GM23338 (cell line): ENCODE measurements around the gene CDC40. TPM values are rescaled to one million over a fixed set of nuclear protein-coding genes. Genes with fewer than 3 reads are reported as not detected.

Experiments used
- ATAC-seq: fragments of 200-7000 bp; cut with Tn5 transposase; 3 replicates; pipeline ENCODE4 v1.9.1; 2020
- DNase-seq: peaks from one replicate; pipeline ENCODE4 v3.0.0-alpha.2; 2015; ENCODE audit warnings: low spot score
- H2AFZ ChIP-seq: fragments of 200-600 bp; sonication (generic); 2 replicates; pipeline ENCODE4 v1.8.0; 2016; ENCODE audit warnings: antibody characterized with exemption, mild to moderate bottlenecking, moderate library complexity
- H3F3A ChIP-seq: fragments of 200-600 bp; sonication (generic); replicated peaks from 2 replicates; pipeline ENCODE4 v1.8.0; 2017; ENCODE audit warnings: antibody characterized with exemption, mixed run types, low read depth
- H3K27ac ChIP-seq: fragments of 200-600 bp; sonication (generic); 2 replicates; pipeline ENCODE4 v1.6.1; 2016; ENCODE audit warnings: low read depth
- H3K27me3 ChIP-seq: fragments of 200-600 bp; sonication (generic); 2 replicates; pipeline ENCODE4 v1.8.0; 2016; ENCODE audit warnings: mild to moderate bottlenecking, mixed run types, moderate library complexity; ENCODE audit not compliant: insufficient read depth
- H3K36me3 ChIP-seq: fragments of 200-600 bp; sonication (generic); 2 replicates; pipeline ENCODE4 v1.8.0; 2016; ENCODE audit warnings: mild to moderate bottlenecking; ENCODE audit not compliant: insufficient read depth
- H3K4me1 ChIP-seq: fragments of 200-600 bp; sonication (generic); 2 replicates; pipeline ENCODE4 v1.8.0; 2016; ENCODE audit warnings: mild to moderate bottlenecking, moderate library complexity; ENCODE audit not compliant: insufficient read depth
- H3K4me2 ChIP-seq: fragments of 200-600 bp; sonication (generic); 2 replicates; pipeline ENCODE4 v1.7.1; 2017; ENCODE audit warnings: mixed run types
- H3K4me3 ChIP-seq: fragments of 200-600 bp; sonication (generic); 2 replicates; pipeline ENCODE4 v1.6.1; 2016; ENCODE audit warnings: mixed run types
- H3K79me2 ChIP-seq: fragments of 200-600 bp; sonication (generic); replicated peaks from 2 replicates; pipeline ENCODE4 v1.8.0; 2017; ENCODE audit warnings: mild to moderate bottlenecking; ENCODE audit not compliant: insufficient read depth
- H3K9me2 ChIP-seq: fragments of 200-600 bp; sonication (generic); 2 replicates; pipeline ENCODE4 v1.8.0; 2017; ENCODE audit not compliant: insufficient read depth
- H4K20me1 ChIP-seq: fragments of 200-600 bp; sonication (generic); replicated peaks from 2 replicates; pipeline ENCODE4 v1.8.0; 2017; ENCODE audit warnings: mild to moderate bottlenecking; ENCODE audit not compliant: insufficient read depth
- H3K27ac Mint-ChIP-seq: 2 replicates; pipeline ENCODE4 v1.8.0; 2020; ENCODE audit warnings: inconsistent platforms, mild to moderate bottlenecking, moderate library complexity, mixed read lengths
- H3K27me3 Mint-ChIP-seq: 3 replicates; pipeline ENCODE4 v1.8.0; 2022; ENCODE audit warnings: low read depth, mild to moderate bottlenecking, moderate library complexity, mixed read lengths, inconsistent platforms; ENCODE audit not compliant: insufficient read depth, poor library complexity
- H3K36me3 Mint-ChIP-seq: 3 replicates; pipeline ENCODE4 v1.8.0; 2021; ENCODE audit warnings: low read depth, mild to moderate bottlenecking, inconsistent platforms, moderate library complexity, mixed read lengths
- H3K4me1 Mint-ChIP-seq: 3 replicates; pipeline ENCODE4 v1.8.0; 2020; ENCODE audit warnings: mild to moderate bottlenecking, inconsistent platforms, mixed read lengths
- H3K4me3 Mint-ChIP-seq: 3 replicates; pipeline ENCODE4 v1.8.0; 2021; ENCODE audit warnings: moderate library complexity, mild to moderate bottlenecking, inconsistent platforms, mixed read lengths
- H3K9me3 Mint-ChIP-seq: 3 replicates; pipeline ENCODE4 v1.8.0; 2020; ENCODE audit warnings: moderate library complexity, mild to moderate bottlenecking, inconsistent platforms, mixed read lengths
- CREB1 ChIP-seq: fragments of 250-450 bp; sonication (Bioruptor Pico); IDR thresholded peaks from 2 replicates; pipeline ENCODE4 v1.5.0; 2020; ENCODE audit warnings: low read depth, mild to moderate bottlenecking, moderate library complexity
- EZH2 ChIP-seq: fragments of 200-600 bp; sonication (generic); IDR thresholded peaks from one replicate; pipeline ENCODE4 v1.8.0; 2017; ENCODE audit warnings: antibody characterized with exemption, mild to moderate bottlenecking, low read depth; ENCODE audit not compliant: unreplicated experiment
- EZH2phosphoT487 ChIP-seq: fragments of 200-600 bp; sonication (generic); IDR thresholded peaks from one replicate; pipeline ENCODE4 v1.8.1; 2018; ENCODE audit warnings: antibody characterized with exemption; ENCODE audit not compliant: unreplicated experiment
- JUNB ChIP-seq: IDR thresholded peaks from one replicate; pipeline ENCODE4 v1.6.1; 2016; ENCODE audit warnings: antibody characterized with exemption; ENCODE audit not compliant: unreplicated experiment
- NANOG ChIP-seq: IDR thresholded peaks from 2 replicates; pipeline ENCODE4 v1.6.1; 2016; ENCODE audit warnings: antibody characterized with exemption, borderline replicate concordance
- POLR2AphosphoS5 ChIP-seq: IDR thresholded peaks from 2 replicates; pipeline ENCODE4 v1.6.1; 2016; ENCODE audit warnings: antibody characterized with exemption, low read depth
- STAT1 ChIP-seq: IDR thresholded peaks from one replicate; pipeline ENCODE4 v1.6.1; 2016; ENCODE audit warnings: antibody characterized with exemption; ENCODE audit not compliant: unreplicated experiment
- ZNF114 ChIP-seq: fragments of 250-450 bp; sonication (Bioruptor Pico); IDR thresholded peaks from 2 replicates; pipeline ENCODE4 v1.5.0; 2020; ENCODE audit warnings: mild to moderate bottlenecking, moderate library complexity
- ZNF331 ChIP-seq: fragments of 250-450 bp; sonication (Bioruptor Pico); IDR thresholded peaks from 2 replicates; pipeline ENCODE4 v1.5.0; 2020; ENCODE audit warnings: low read depth, mild to moderate bottlenecking, moderate library complexity
- polyA plus RNA-seq: library from polyadenylated mRNA; unstranded; fragments of >200 nt; fragmentation: Nextera tagmentation; extraction: Ambion mirVana; gene quantifications from 2 replicates; pipeline ENCODE4 v1.2.1, GENCODE V29; 2016
- total RNA-seq: library from RNA; depleted of rRNA; stranded (reverse); fragments of >200 nt; shearing (Covaris generic); gene quantifications from 2 replicates; pipeline ENCODE4 v1.2.3, GENCODE V29; 2014
- TF ChIP-seq, protein P1 (sequence below): fragments of 250-450 bp; sonication (Bioruptor Pico); IDR thresholded peaks from 2 replicates; pipeline ENCODE4 v1.5.0; 2020; ENCODE audit warnings: mild to moderate bottlenecking, moderate library complexity
- TF ChIP-seq, protein P2 (sequence below), 2 experiments: fragments of 200-600 bp in 1 of 2; sonication (generic) in 1 of 2; conservative IDR thresholded peaks; 2 replicates each; pipeline versions ENCODE4 v1.5.1 to v1.6.1; 2016 to 2017; ENCODE audit warnings: antibody characterized with exemption in 2 of 2, low read depth in 2 of 2, mild to moderate bottlenecking in 2 of 2, moderate library complexity in 1 of 2
- TF ChIP-seq, protein P3 (sequence below): IDR thresholded peaks from one replicate; pipeline ENCODE4 v1.6.1; 2018; ENCODE audit warnings: antibody characterized with exemption; ENCODE audit not compliant: unreplicated experiment
- TF ChIP-seq, protein P4 (sequence below): IDR thresholded peaks from 2 replicates; pipeline ENCODE4 v1.6.1; 2016; ENCODE audit warnings: antibody characterized with exemption

CDC40 gene
- total and polyA plus RNA-seq, 2 experiments from 2014 or later = 28.9 to 58.4 TPM

DNA sequence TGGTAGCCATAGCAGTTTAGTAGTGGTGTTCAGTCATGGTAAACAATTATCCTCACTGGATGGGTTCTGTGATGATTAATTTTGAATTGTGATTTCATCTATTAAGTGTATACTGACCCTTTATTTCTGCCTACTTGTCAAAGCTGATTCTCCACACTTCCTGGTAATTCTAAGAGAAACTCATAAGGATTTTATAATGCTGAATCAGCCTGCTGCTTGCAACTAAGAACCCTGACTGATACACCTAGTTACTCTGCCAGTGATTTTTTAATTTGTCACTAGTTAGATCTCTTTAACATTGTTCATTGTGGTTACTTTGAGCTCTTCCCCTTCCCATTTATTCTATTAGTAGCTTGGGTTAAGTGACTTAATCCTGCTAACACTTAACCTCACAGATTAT is 8.6 kb downstream of the CDC40 start:
- DNase-seq (no peak), ATAC-seq (no peak)
- Mint-ChIP-seq H3K27me3 (no peaks in the 10 kb centered on the region), H3K27ac (no peak overlapping the region), H3K36me3 (peaks cover 8% of the 10 kb centered on the region; the same call in 2 of the 3 replicates), H3K4me3 (no peak overlapping the region), H3K4me1 (no peaks in the 10 kb centered on the region), H3K9me3 (no peaks in the 10 kb centered on the region)
- Histone ChIP-seq H3K27me3 (no peaks in the 10 kb centered on the region), H3K27ac (no peak overlapping the region), H3K79me2 (peaks cover 90% of the 10 kb centered on the region), H3K4me3 (no peak overlapping the region), H3K36me3 (peaks cover 4% of the 10 kb centered on the region; the same call in 1 of the 2 replicates), H3F3A (no peaks in the 10 kb centered on the region), H3K4me2 (no peak overlapping the region), H4K20me1 (peaks cover 18% of the 10 kb centered on the region; the same call in 1 of the 2 replicates), H3K4me1 (no peaks in the 10 kb centered on the region), H2AFZ (no peak overlapping the region), H3K9me2 (no peaks in the 10 kb centered on the region)
- TF ChIP-seq, protein P1, sequence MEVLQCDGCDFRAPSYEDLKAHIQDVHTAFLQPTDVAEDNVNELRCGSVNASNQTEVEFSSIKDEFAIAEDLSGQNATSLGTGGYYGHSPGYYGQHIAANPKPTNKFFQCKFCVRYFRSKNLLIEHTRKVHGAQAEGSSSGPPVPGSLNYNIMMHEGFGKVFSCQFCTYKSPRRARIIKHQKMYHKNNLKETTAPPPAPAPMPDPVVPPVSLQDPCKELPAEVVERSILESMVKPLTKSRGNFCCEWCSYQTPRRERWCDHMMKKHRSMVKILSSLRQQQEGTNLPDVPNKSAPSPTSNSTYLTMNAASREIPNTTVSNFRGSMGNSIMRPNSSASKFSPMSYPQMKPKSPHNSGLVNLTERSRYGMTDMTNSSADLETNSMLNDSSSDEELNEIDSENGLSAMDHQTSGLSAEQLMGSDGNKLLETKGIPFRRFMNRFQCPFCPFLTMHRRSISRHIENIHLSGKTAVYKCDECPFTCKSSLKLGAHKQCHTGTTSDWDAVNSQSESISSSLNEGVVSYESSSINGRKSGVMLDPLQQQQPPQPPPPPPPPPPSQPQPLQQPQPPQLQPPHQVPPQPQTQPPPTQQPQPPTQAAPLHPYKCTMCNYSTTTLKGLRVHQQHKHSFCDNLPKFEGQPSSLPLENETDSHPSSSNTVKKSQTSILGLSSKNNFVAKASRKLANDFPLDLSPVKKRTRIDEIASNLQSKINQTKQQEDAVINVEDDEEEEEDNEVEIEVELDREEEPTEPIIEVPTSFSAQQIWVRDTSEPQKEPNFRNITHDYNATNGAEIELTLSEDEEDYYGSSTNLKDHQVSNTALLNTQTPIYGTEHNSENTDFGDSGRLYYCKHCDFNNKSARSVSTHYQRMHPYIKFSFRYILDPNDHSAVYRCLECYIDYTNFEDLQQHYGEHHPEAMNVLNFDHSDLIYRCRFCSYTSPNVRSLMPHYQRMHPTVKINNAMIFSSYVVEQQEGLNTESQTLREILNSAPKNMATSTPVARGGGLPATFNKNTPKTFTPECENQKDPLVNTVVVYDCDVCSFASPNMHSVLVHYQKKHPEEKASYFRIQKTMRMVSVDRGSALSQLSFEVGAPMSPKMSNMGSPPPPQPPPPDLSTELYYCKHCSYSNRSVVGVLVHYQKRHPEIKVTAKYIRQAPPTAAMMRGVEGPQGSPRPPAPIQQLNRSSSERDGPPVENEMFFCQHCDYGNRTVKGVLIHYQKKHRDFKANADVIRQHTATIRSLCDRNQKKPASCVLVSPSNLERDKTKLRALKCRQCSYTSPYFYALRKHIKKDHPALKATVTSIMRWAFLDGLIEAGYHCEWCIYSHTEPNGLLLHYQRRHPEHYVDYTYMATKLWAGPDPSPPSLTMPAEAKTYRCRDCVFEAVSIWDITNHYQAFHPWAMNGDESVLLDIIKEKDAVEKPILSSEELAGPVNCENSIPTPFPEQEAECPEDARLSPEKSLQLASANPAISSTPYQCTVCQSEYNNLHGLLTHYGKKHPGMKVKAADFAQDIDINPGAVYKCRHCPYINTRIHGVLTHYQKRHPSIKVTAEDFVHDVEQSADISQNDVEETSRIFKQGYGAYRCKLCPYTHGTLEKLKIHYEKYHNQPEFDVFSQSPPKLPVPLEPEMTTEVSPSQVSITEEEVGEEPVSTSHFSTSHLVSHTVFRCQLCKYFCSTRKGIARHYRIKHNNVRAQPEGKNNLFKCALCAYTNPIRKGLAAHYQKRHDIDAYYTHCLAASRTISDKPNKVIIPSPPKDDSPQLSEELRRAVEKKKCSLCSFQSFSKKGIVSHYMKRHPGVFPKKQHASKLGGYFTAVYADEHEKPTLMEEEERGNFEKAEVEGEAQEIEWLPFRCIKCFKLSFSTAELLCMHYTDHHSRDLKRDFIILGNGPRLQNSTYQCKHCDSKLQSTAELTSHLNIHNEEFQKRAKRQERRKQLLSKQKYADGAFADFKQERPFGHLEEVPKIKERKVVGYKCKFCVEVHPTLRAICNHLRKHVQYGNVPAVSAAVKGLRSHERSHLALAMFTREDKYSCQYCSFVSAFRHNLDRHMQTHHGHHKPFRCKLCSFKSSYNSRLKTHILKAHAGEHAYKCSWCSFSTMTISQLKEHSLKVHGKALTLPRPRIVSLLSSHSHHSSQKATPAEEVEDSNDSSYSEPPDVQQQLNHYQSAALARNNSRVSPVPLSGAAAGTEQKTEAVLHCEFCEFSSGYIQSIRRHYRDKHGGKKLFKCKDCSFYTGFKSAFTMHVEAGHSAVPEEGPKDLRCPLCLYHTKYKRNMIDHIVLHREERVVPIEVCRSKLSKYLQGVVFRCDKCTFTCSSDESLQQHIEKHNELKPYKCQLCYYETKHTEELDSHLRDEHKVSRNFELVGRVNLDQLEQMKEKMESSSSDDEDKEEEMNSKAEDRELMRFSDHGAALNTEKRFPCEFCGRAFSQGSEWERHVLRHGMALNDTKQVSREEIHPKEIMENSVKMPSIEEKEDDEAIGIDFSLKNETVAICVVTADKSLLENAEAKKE = no peak
- TF ChIP-seq, protein P2, sequence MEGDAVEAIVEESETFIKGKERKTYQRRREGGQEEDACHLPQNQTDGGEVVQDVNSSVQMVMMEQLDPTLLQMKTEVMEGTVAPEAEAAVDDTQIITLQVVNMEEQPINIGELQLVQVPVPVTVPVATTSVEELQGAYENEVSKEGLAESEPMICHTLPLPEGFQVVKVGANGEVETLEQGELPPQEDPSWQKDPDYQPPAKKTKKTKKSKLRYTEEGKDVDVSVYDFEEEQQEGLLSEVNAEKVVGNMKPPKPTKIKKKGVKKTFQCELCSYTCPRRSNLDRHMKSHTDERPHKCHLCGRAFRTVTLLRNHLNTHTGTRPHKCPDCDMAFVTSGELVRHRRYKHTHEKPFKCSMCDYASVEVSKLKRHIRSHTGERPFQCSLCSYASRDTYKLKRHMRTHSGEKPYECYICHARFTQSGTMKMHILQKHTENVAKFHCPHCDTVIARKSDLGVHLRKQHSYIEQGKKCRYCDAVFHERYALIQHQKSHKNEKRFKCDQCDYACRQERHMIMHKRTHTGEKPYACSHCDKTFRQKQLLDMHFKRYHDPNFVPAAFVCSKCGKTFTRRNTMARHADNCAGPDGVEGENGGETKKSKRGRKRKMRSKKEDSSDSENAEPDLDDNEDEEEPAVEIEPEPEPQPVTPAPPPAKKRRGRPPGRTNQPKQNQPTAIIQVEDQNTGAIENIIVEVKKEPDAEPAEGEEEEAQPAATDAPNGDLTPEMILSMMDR (conservative IDR thresholded peaks at IDR 0.05; ENCODE audit: low read depth in 2 of 2) = no peak
- TF ChIP-seq POLR2AphosphoS5 = no peak
- no peak for TF ChIP-seq STAT1
- TF ChIP-seq, protein P3, sequence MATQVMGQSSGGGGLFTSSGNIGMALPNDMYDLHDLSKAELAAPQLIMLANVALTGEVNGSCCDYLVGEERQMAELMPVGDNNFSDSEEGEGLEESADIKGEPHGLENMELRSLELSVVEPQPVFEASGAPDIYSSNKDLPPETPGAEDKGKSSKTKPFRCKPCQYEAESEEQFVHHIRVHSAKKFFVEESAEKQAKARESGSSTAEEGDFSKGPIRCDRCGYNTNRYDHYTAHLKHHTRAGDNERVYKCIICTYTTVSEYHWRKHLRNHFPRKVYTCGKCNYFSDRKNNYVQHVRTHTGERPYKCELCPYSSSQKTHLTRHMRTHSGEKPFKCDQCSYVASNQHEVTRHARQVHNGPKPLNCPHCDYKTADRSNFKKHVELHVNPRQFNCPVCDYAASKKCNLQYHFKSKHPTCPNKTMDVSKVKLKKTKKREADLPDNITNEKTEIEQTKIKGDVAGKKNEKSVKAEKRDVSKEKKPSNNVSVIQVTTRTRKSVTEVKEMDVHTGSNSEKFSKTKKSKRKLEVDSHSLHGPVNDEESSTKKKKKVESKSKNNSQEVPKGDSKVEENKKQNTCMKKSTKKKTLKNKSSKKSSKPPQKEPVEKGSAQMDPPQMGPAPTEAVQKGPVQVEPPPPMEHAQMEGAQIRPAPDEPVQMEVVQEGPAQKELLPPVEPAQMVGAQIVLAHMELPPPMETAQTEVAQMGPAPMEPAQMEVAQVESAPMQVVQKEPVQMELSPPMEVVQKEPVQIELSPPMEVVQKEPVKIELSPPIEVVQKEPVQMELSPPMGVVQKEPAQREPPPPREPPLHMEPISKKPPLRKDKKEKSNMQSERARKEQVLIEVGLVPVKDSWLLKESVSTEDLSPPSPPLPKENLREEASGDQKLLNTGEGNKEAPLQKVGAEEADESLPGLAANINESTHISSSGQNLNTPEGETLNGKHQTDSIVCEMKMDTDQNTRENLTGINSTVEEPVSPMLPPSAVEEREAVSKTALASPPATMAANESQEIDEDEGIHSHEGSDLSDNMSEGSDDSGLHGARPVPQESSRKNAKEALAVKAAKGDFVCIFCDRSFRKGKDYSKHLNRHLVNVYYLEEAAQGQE = no peak
- TF ChIP-seq CREB1 (CRISPR knock-in tag) = no peak
- TF ChIP-seq, protein P4, sequence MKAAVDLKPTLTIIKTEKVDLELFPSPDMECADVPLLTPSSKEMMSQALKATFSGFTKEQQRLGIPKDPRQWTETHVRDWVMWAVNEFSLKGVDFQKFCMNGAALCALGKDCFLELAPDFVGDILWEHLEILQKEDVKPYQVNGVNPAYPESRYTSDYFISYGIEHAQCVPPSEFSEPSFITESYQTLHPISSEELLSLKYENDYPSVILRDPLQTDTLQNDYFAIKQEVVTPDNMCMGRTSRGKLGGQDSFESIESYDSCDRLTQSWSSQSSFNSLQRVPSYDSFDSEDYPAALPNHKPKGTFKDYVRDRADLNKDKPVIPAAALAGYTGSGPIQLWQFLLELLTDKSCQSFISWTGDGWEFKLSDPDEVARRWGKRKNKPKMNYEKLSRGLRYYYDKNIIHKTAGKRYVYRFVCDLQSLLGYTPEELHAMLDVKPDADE = no peak
- no peak for TF ChIP-seq ZNF114 (CRISPR knock-in tag)
- TF ChIP-seq EZH2 = no peak
- TF ChIP-seq EZH2phosphoT487 = no peak
- no peak for TF ChIP-seq NANOG
- no peak for TF ChIP-seq JUNB
- no peak for TF ChIP-seq ZNF331
